Type B pancreatic cell (in vitro differentiated cells): Measurements from ENCODE around the gene SNX9. TPM values are rescaled to one million over a fixed set of nuclear protein-coding genes. Genes with fewer than 3 reads are reported as not detected.
"Not testable (repeated sequence)": the region's sequence is repeated elsewhere in the genome, so short reads cannot be mapped to it uniquely, and the experiment has no call there.

Experiments used
- DNase-seq: peaks from one replicate; pipeline ENCODE4 v3.0.0; 2021; ENCODE audit warnings: mixed read lengths; ENCODE audit not compliant: unreplicated experiment; ENCODE audit errors: extremely low spot score
- H3K27ac Mint-ChIP-seq: 2 replicates; pipeline ENCODE4 v1.8.0; 2021; ENCODE audit warnings: mild to moderate bottlenecking, mixed read lengths
- H3K27me3 Mint-ChIP-seq: 2 replicates; pipeline ENCODE4 v1.8.0; 2021; ENCODE audit warnings: mixed read lengths
- H3K36me3 Mint-ChIP-seq: 2 replicates; pipeline ENCODE4 v1.8.0; 2021; ENCODE audit warnings: mixed read lengths
- H3K4me1 Mint-ChIP-seq: one replicate; pipeline ENCODE4 v1.8.0; 2021; ENCODE audit warnings: mixed read lengths; ENCODE audit not compliant: unreplicated experiment
- H3K4me3 Mint-ChIP-seq: 2 replicates; pipeline ENCODE4 v1.8.0; 2021; ENCODE audit warnings: mild to moderate bottlenecking, mixed read lengths
- H3K9me3 Mint-ChIP-seq: 2 replicates; pipeline ENCODE4 v1.8.0; 2021; ENCODE audit warnings: mixed read lengths
- CTCF ChIP-seq: fragments of 200-600 bp; sonication (generic); conservative IDR thresholded peaks from 2 replicates; pipeline ENCODE4 v1.5.0; 2021; ENCODE audit warnings: antibody characterized with exemption, mild to moderate bottlenecking
- total RNA-seq: library from RNA; stranded (reverse); gene quantifications from 2 replicates; pipeline ENCODE4 v1.2.1, GENCODE V29; 2021; ENCODE audit warnings: low replicate concordance

Gene SNX9
- total RNA-seq, 1 donor from 2014 or later: 23.2 TPM

DNA sequence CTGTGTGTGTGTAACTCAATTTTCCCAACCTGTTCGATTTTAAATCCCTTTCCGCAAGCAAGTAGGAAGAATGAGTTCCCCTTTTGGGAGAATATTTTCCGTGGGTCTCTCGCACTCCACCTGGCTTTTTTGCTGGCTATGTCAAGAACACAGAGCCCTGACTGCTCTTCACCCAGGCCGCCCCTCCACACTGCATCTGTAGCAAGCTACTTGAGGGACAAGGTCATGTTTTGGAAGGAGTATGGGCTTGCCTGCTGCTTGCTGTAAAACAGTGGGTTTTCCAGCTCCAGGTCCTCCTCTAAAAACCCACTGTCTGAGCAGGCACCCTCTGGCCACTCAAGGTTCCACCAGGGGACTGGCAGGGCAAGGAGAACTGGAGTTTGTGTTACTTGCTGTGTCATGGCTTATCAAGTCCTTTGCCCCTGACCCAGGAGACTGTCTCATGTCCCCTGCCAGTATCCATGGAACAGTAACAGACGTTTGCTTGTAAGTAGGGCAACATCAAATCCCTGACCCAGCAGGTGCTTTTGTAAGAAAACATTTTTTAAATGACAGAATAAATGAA lies 123.1 kb downstream of the SNX9 start:
- peaks cover 15% of the 10 kb centered on the region for H3K9me3 Mint-ChIP-seq
- H3K36me3 Mint-ChIP-seq: peaks cover 27% of the 10 kb centered on the region
- no peaks in the 10 kb centered on the region for H3K27me3 Mint-ChIP-seq
- no peak overlapping the region for H3K4me3 Mint-ChIP-seq
- TF ChIP-seq CTCF: no peak
- H3K27ac Mint-ChIP-seq: no peak overlapping the region
- H3K4me1 Mint-ChIP-seq: no peaks in the 10 kb centered on the region
- no peak for DNase-seq

- Mint-ChIP-seq H3K27ac (no peak overlapping the region), H3K36me3 (peaks cover 27% of the 10 kb centered on the region)
These were observed 124.0 kb downstream of the SNX9 start for GRCh38 chr6:157946865-157947532.

GRCh38 chr6:157950899-157951298 lies 127.9 kb downstream of the SNX9 start:
- not testable (repeated sequence) for H3K4me1 Mint-ChIP-seq, H3K27ac Mint-ChIP-seq, H3K27me3 Mint-ChIP-seq, H3K36me3 Mint-ChIP-seq, H3K4me3 Mint-ChIP-seq, DNase-seq
- H3K9me3 Mint-ChIP-seq: peaks cover 15% of the 10 kb centered on the region

More at GRCh38 chr6:157946865-157947532, 124.0 kb downstream of the SNX9 start:
- Mint-ChIP-seq H3K27me3 (no peaks in the 10 kb centered on the region), H3K9me3 (peaks cover 15% of the 10 kb centered on the region), H3K4me3 (no peak overlapping the region), H3K4me1 (no peaks in the 10 kb centered on the region)
- TF ChIP-seq CTCF: peak; percentile 54
- DNase-seq: no peak

- Mint-ChIP-seq H3K4me1 (peaks cover 7% of the 10 kb centered on the region), H3K4me3 (no peak overlapping the region), H3K27ac (peak overlapping the region; percentile 53), H3K36me3 (peaks cover 9% of the 10 kb centered on the region), H3K9me3 (peaks cover 15% of the 10 kb centered on the region), H3K27me3 (no peaks in the 10 kb centered on the region)
- no peak for TF ChIP-seq CTCF
- no peak for DNase-seq
These were observed 128.8 kb downstream of the SNX9 start for GRCh38 chr6:157951828-157952227.

- peak overlapping the region; percentile 90 for H3K27ac Mint-ChIP-seq
- H3K4me1 Mint-ChIP-seq: peaks cover 7% of the 10 kb centered on the region
- no peak for TF ChIP-seq CTCF
- no peaks in the 10 kb centered on the region for H3K27me3 Mint-ChIP-seq
- no peak overlapping the region for H3K4me3 Mint-ChIP-seq
- peaks cover 15% of the 10 kb centered on the region for H3K9me3 Mint-ChIP-seq
- no peak for DNase-seq
- peaks cover 9% of the 10 kb centered on the region for H3K36me3 Mint-ChIP-seq
These were observed 129.9 kb downstream of the SNX9 start for GRCh38 chr6:157952861-157953351.

DNA sequence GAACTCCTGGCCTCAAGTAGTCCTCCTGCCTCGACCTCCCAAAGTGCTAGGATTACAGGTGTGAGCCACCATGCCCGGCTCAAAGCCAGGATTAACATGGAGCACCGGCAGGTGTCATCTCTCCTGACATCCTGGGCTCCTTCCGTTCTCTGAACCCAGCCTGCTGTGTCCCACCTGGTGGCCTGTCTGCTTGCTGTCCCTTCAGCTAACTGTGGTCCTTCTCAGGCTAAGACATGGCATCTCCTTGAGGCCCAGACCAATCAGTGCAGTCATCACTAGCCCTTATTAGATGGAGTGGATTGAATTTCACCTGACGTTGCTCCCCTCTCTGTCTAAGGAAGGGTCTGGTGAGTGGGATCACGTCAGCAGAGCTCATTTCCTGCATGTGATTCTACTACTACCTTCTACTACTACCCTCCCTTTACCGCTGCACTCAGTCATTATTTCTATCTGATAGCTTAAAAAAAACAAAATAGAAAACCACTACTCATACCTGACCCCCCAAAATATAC lies 130.6 kb downstream of the SNX9 start:
- peak overlapping the region; percentile 63 for H3K4me3 Mint-ChIP-seq
- peaks cover 2% of the 10 kb centered on the region for H3K36me3 Mint-ChIP-seq
- no peak for TF ChIP-seq CTCF
- H3K27ac Mint-ChIP-seq: peak overlapping the region; percentile 90
- peaks cover 13% of the 10 kb centered on the region for H3K9me3 Mint-ChIP-seq
- no peaks in the 10 kb centered on the region for H3K27me3 Mint-ChIP-seq
- DNase-seq: no peak
- H3K4me1 Mint-ChIP-seq: peaks cover 7% of the 10 kb centered on the region
